GM19035 (cell line): ENCODE measurements around the gene LRRC4.

Source experiments
- ATAC-seq: cut with Tn5 transposase; IDR thresholded peaks from one replicate; pipeline ENCODE4 v1.9.1; 2021; ENCODE audit not compliant: unreplicated experiment

The LRRC4 gene

DNA sequence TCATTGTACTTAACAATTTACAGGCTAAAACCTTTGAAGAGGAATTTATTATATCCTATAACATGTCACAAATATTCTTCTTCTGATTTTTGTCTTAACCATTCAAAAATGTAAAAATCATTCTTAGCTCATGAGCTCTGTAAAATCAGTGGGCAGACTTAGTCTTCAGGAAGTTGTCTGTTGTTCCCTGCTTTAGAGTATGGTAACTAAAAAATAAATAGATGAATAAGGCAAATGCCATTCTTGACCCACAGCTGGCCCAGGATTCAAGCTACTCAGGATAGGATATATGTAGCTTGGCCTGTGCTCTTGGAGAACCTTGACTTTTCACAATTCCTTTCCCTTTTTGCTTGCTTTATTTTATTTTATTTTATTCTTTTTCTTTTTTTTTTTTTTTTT lies 51.5 kb downstream of the LRRC4 start:
- no peak for ATAC-seq

GRCh38 chr7:127979113-127979727 lies 52.0 kb downstream of the LRRC4 start:
- ATAC-seq: no peak

DNA sequence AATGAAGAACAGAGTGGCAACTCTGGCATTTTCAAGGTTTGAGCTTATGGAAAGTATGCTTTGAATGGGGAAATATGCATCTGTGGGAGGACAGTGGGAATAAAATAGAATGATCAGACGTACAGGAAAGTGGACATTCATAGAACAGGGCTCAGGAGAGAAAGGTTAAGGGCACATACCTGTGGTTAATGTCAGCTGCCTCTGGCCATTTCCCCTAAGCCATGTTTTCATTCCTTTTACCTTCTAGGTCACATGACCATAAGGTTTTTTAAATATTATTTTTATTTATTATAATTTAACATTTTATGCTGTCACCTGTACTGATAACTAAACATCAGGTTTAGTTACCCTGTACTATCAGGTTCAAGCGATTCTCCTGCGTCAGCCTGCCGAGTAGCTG lies 52.8 kb downstream of the LRRC4 start:
- ATAC-seq: no peak
